Common myeloid progenitor, CD34-positive (primary cell): ENCODE measurements around the gene CCDC127.

Experiments used
- CTCF ChIA-PET: fragments of 350-600 bp; sonication (Branson Sonifier 250); formaldehyde crosslinking; loops from one replicate; lab custom pipeline; 2021; ENCODE audit warnings: antibody characterized with exemption; lab: Charles Lee
- POLR2A ChIA-PET: fragments of 350-600 bp; sonication (Branson Sonifier 250); formaldehyde crosslinking; loops from one replicate; lab custom pipeline; 2021; ENCODE audit warnings: antibody characterized with exemption; lab: Charles Lee
- DNase-seq, 3 donors: peaks; one replicate each; pipeline versions ENCODE4 v3.0.0 to v3.0.0-alpha.2; 2013
- H3K27ac ChIP-seq, 2 experiments: 1 replicate in 1 of 2; 2 replicates in 1 of 2; pipeline ENCODE4 v1.7.0; 2013; ENCODE audit warnings: inconsistent platforms in 2 of 2, low read length in 2 of 2, mild to moderate bottlenecking in 2 of 2, low read depth in 1 of 2, moderate library complexity in 1 of 2; ENCODE audit not compliant: severe bottlenecking in 2 of 2, insufficient read depth in 1 of 2, poor library complexity in 1 of 2
- H3K27me3 ChIP-seq, 5 experiments: replicated peaks in 2 of 5; 1 replicate in 3 of 5; 2 replicates in 2 of 5; pipeline versions ENCODE4 v1.6.1 to v1.7.0; 2013; ENCODE audit warnings: low read length in 4 of 5, mild to moderate bottlenecking in 2 of 5, moderate library complexity in 2 of 5, inconsistent platforms in 1 of 5; ENCODE audit not compliant: insufficient read depth in 5 of 5, control insufficient read depth in 4 of 5
- H3K36me3 ChIP-seq, 4 experiments: 1 replicate in 2 of 4; 2 replicates in 2 of 4; pipeline versions ENCODE4 v1.6.1 to v1.7.0; 2013; ENCODE audit warnings: low read length in 3 of 4, control low read depth in 1 of 4, mild to moderate bottlenecking in 1 of 4; ENCODE audit not compliant: control insufficient read depth in 4 of 4, insufficient read depth in 4 of 4
- H3K4me1 ChIP-seq, 4 experiments: 1 replicate in 3 of 4; 2 replicates in 1 of 4; pipeline versions ENCODE4 v1.6.1 to v1.7.1; 2013; ENCODE audit warnings: low read length in 3 of 4, mild to moderate bottlenecking in 3 of 4, control low read depth in 1 of 4, inconsistent platforms in 1 of 4, moderate library complexity in 1 of 4; ENCODE audit not compliant: control insufficient read depth in 4 of 4, insufficient read depth in 4 of 4; ENCODE audit errors: control extremely low read depth in 1 of 4
- H3K4me3 ChIP-seq, 7 experiments: 1 replicate in 4 of 7; 2 replicates in 3 of 7; pipeline versions ENCODE4 v1.5.1 to v1.7.0; 2013; ENCODE audit warnings: mild to moderate bottlenecking in 7 of 7, low read length in 6 of 7, moderate library complexity in 6 of 7, inconsistent platforms in 2 of 7, low read depth in 2 of 7, control low read depth in 1 of 7; ENCODE audit not compliant: insufficient read depth in 4 of 7, control insufficient read depth in 1 of 7; ENCODE audit errors: extremely low read depth in 1 of 7
- H3K9me3 ChIP-seq, 5 experiments: 1 replicate in 4 of 5; 2 replicates in 1 of 5; pipeline versions ENCODE4 v1.6.1 to v1.7.1; 2013; ENCODE audit warnings: low read length in 4 of 5, mild to moderate bottlenecking in 2 of 5, inconsistent platforms in 1 of 5, low read depth in 1 of 5, moderate library complexity in 1 of 5; ENCODE audit not compliant: control insufficient read depth in 4 of 5, insufficient read depth in 2 of 5; ENCODE audit errors: control extremely low read depth in 1 of 5
- WGBS: methylation state at CpG from one replicate; pipeline ENCODE4 v1.1.5; 2013; ENCODE audit not compliant: insufficient coverage; 5-methylcytosine and 5-hydroxymethylcytosine counted together

The CCDC127 gene

GRCh38 chr5:191949-192690 is 25.8 kb downstream of the CCDC127 start:
- WGBS, result 93% methylated on average over 45 of the region's 46 CpGs
- Histone ChIP-seq H3K9me3 (no peaks in the 10 kb centered on the region), H3K36me3 (no peaks in the 10 kb centered on the region), H3K27ac (no peak overlapping the region), H3K4me1 (peaks cover 0 to 24% (median 11%) of the 10 kb centered on the region in 4 experiments), H3K27me3 (peaks cover 0 to 4% (median 2%) of the 10 kb centered on the region in 5 experiments), H3K4me3 (peak overlapping the region in 4 of 7 experiments; percentile 39 to 77 (median 68))
- no peak for DNase-seq
- ChIA-PET POLR2A (no interaction called here), CTCF (interaction anchor here (1.4 to 1.5 kb wide), 2 partner anchors 22 to 28 kb away, joined by 4 to 5 read pairs; no protein-coding TSS in a partner anchor)

GRCh38 chr5:191036-191948 is 26.7 kb downstream of the CCDC127 start, which contains the start of gene LRRC14B:
Gene LRRC14B, plus strand, starts transcription at chr5:191495. Its CDS starts 44 bp downstream, at chr5:191539.
- no peaks in the 10 kb centered on the region for H3K9me3 ChIP-seq
- ChIA-PET POLR2A (no interaction called here), CTCF (interaction anchor here (1.2 to 1.6 kb wide), 5 partner anchors 16 to 113 kb away, joined by 3 to 5 read pairs (median 4); no protein-coding TSS in a partner anchor)
- H3K27ac ChIP-seq, result no peak within 1 kb of the TSS
- peak; percentile 18 to 51 (median 43) for DNase-seq
- WGBS, result 26% methylated on average over 53 of the region's 56 CpGs
- peaks cover 0 to 4% (median 2%) of the 10 kb centered on the region in 5 experiments for H3K27me3 ChIP-seq
- H3K36me3 ChIP-seq, result no peaks in the 10 kb centered on the region
- peak within 1 kb of the TSS in 5 of 7 experiments; percentile 39 to 77 (median 65) for H3K4me3 ChIP-seq
- H3K4me1 ChIP-seq, result peaks cover 0 to 29% (median 17%) of the 10 kb centered on the region in 4 experiments

GRCh38 chr5:190366-191035 is 27.5 kb downstream of the CCDC127 start:
- no peak for DNase-seq
- H3K27me3 ChIP-seq, result peaks cover 0 to 4% (median 2%) of the 10 kb centered on the region in 5 experiments
- no peak overlapping the region for H3K27ac ChIP-seq
- ChIA-PET POLR2A (interaction anchor here (0.6 kb wide), 1 partner anchor 15 kb away, joined by 3 read pairs; no protein-coding TSS in a partner anchor), CTCF (interaction anchor here (1.2 to 1.6 kb wide), 5 partner anchors 17 to 112 kb away, joined by 3 to 5 read pairs (median 4); no protein-coding TSS in a partner anchor)
- H3K4me3 ChIP-seq, result peak overlapping the region in 1 of 7 experiments; percentile 77
- H3K9me3 ChIP-seq, result no peaks in the 10 kb centered on the region
- 80% methylated on average over 15 of the region's 16 CpGs for WGBS
- peaks cover 0 to 29% (median 17%) of the 10 kb centered on the region in 4 experiments for H3K4me1 ChIP-seq
- no peaks in the 10 kb centered on the region for H3K36me3 ChIP-seq

DNA sequence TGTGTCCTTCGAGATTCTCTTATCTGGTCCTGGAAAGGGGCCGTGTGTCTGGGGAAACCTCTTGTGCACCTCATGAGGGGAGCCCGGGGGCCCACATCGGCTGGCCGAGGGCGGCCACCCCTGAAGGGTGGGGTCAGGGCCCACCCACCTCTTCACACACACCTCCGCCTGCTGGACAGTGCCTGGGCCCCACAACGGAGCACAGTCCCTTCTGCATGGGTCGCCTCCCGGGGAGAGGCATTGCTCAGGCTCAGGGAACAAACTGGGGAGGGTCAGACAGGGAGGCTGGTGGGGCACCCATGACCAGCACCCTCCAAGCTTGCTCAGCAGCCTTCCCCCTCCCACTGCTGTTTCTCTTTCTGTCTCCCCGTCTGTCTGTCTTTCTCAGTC is 28.0 kb downstream of the CCDC127 start:
- no peaks in the 10 kb centered on the region for H3K9me3 ChIP-seq
- CTCF ChIA-PET, result interaction anchor here (1.6 kb wide), 1 partner anchor 17 kb away, joined by 3 read pairs; no protein-coding TSS in a partner anchor
- H3K36me3 ChIP-seq, result no peaks in the 10 kb centered on the region
- peaks cover 0 to 4% (median 2%) of the 10 kb centered on the region in 5 experiments for H3K27me3 ChIP-seq
- H3K4me1 ChIP-seq, result peaks cover 0 to 29% (median 17%) of the 10 kb centered on the region in 4 experiments
- DNase-seq, result no peak
- no peak overlapping the region for H3K4me3 ChIP-seq
- POLR2A ChIA-PET, result interaction anchor here (0.6 kb wide), 1 partner anchor 15 kb away, joined by 3 read pairs; no protein-coding TSS in a partner anchor
- H3K27ac ChIP-seq, result no peak overlapping the region
- WGBS, result 81% methylated on average over 6 of the region's 11 CpGs

GRCh38 chr5:189486-189885 is 28.5 kb downstream of the CCDC127 start:
- DNase-seq, result no peak
- Histone ChIP-seq H3K27me3 (peaks cover 0 to 4% (median 2%) of the 10 kb centered on the region in 5 experiments), H3K36me3 (no peaks in the 10 kb centered on the region), H3K4me3 (no peak overlapping the region), H3K9me3 (no peaks in the 10 kb centered on the region), H3K27ac (no peak overlapping the region), H3K4me1 (peaks cover 0 to 29% (median 17%) of the 10 kb centered on the region in 4 experiments)
- WGBS, result 94% methylated on average over 6 of the region's 10 CpGs
- CTCF ChIA-PET, result interaction anchor here (1.4 kb wide), 1 partner anchor 14 kb away, joined by 4 read pairs; no protein-coding TSS in a partner anchor
- POLR2A ChIA-PET, result no interaction called here
